DMS79 (cell line): ENCODE measurements around the gene XRN1.
"Not testable (repeated sequence)": the region's sequence is repeated elsewhere in the genome, so short reads cannot be mapped to it uniquely, and the experiment has no call there.

Source experiments
- DNase-seq: peaks from one replicate; lab custom pipeline; 2025; lab: John Stamatoyannopoulos, UW

Gene XRN1

GRCh38 chr3:142337994-142338393 lies 109.8 kb downstream of the XRN1 start:
- DNase-seq = no peak

- DNase-seq = no peak
Measured at GRCh38 chr3:142332390-142332789, 115.4 kb downstream of the XRN1 start.

- DNase-seq = not testable (repeated sequence)
Measured at GRCh38 chr3:142324275-142324953, 123.4 kb downstream of the XRN1 start.

- DNase-seq = no peak
Measured at GRCh38 chr3:142319912-142320311, 127.9 kb downstream of the XRN1 start.

GRCh38 chr3:142319094-142319493 lies 128.7 kb downstream of the XRN1 start:
- DNase-seq = no peak

GRCh38 chr3:142318331-142318730 lies 129.5 kb downstream of the XRN1 start:
- DNase-seq = no peak

GRCh38 chr3:142315978-142316388 lies 131.9 kb downstream of the XRN1 start:
- DNase-seq = not testable (repeated sequence)

GRCh38 chr3:142315083-142315482 lies 132.8 kb downstream of the XRN1 start:
- DNase-seq = no peak

GRCh38 chr3:142310439-142310838 lies 137.4 kb downstream of the XRN1 start:
- no peak for DNase-seq

- DNase-seq = not testable (repeated sequence)
Measured at GRCh38 chr3:142302847-142303246, 145.0 kb downstream of the XRN1 start.

GRCh38 chr3:142298626-142299025 lies 149.2 kb downstream of the XRN1 start:
- DNase-seq = no peak

GRCh38 chr3:142296507-142296906 lies 151.3 kb downstream of the XRN1 start:
- no peak for DNase-seq

GRCh38 chr3:142287866-142288638 lies 159.8 kb downstream of the XRN1 start:
- DNase-seq = no peak

GRCh38 chr3:142285083-142285517 lies 162.7 kb downstream of the XRN1 start:
- no peak for DNase-seq

- no peak for DNase-seq
Measured at GRCh38 chr3:142282503-142282902, 165.3 kb downstream of the XRN1 start.

GRCh38 chr3:142281474-142281873 lies 166.4 kb downstream of the XRN1 start:
- DNase-seq = no peak

GRCh38 chr3:142279965-142280590 lies 167.8 kb downstream of the XRN1 start:
- DNase-seq = peak; percentile 4

GRCh38 chr3:142278451-142278850 lies 169.4 kb downstream of the XRN1 start:
- DNase-seq = no peak

GRCh38 chr3:142276781-142277180 lies 171.1 kb downstream of the XRN1 start:
- DNase-seq = no peak

- DNase-seq = no peak
Measured at GRCh38 chr3:142275856-142276255, 172.0 kb downstream of the XRN1 start.

GRCh38 chr3:142274908-142275307 lies 172.9 kb downstream of the XRN1 start:
- DNase-seq = no peak

GRCh38 chr3:142273501-142273900 lies 174.3 kb downstream of the XRN1 start:
- DNase-seq = no peak
